Pancreas (tissue), 10 donors: ENCODE data around the gene PCNT. TPM values are rescaled to one million over a fixed set of nuclear protein-coding genes. Genes with fewer than 3 reads are reported as not detected.

Source experiments
- ATAC-seq, 4 donors: fragments of 200-7000 bp; cut with Tn5 transposase; one replicate each; pipeline versions ENCODE4 v1.8.0 to v1.9.1; 2020; ENCODE audit warnings: mild to moderate bottlenecking in 4 of 4, moderate library complexity in 4 of 4
- DNase-seq, 6 donors: peaks; one replicate each; pipeline ENCODE4 v3.0.0-alpha.2; 2020
- FAIRE-seq: peaks from 2 replicates; lab custom pipeline; 2012; peaks lifted over from hg19 to GRCh38; lab: Jason Lieb, UNC
- H3K27ac ChIP-seq, 4 donors: fragments of 200-600 bp; sonication (generic); 1 replicate in 3 of 4; 2 replicates in 1 of 4; pipeline versions ENCODE4 v1.5.0 to v1.8.0; 2020
- H3K27me3 ChIP-seq, 4 donors: fragments of 200-600 bp; one replicate each; pipeline ENCODE4 v1.8.0; 2021
- H3K36me3 ChIP-seq, 3 donors: fragments of 200-600 bp; sonication (generic) in 1 of 3; one replicate each; pipeline versions ENCODE4 v1.5.0 to v1.8.0; 2020 to 2021
- H3K4me1 ChIP-seq, 3 donors: fragments of 200-600 bp; one replicate each; pipeline ENCODE4 v1.8.0; 2021
- H3K4me3 ChIP-seq, 4 donors: fragments of 200-600 bp; sonication (generic) in 2 of 4; one replicate each; pipeline versions ENCODE4 v1.5.0 to v1.8.0; 2020 to 2021
- H3K9me3 ChIP-seq, 4 donors: fragments of 200-600 bp; one replicate each; pipeline ENCODE4 v1.8.0; 2021
- CTCF ChIP-seq, 4 donors: fragments of 200-600 bp; sonication (generic) in 3 of 4; IDR thresholded peaks; one replicate each; pipeline versions ENCODE4 v1.5.0 to v1.8.0; 2021; ENCODE audit warnings: antibody characterized with exemption in 4 of 4
- WGBS, 2 donors: extraction: QIAGEN DNeasy Blood & Tissue Kit; methylation state at CpG; one replicate each; pipeline ENCODE4 v1.1.7; 2013; 5-methylcytosine and 5-hydroxymethylcytosine counted together
- intact Hi-C, 3 donors: fragments of 100-400 bp; cut with DNase I; formaldehyde crosslinking; loops; one replicate each; pipeline versions ENCODE4 v1.11.1 to v1.14.2; 2022
- polyA plus RNA-seq, 2 donors: library from polyadenylated mRNA; stranded (reverse); fragments of 200-250 nt; gene quantifications; one replicate each; pipeline ENCODE4 v1.2.3, GENCODE V29; 2013
- total RNA-seq, 6 donors: library from RNA; stranded (reverse); fragmentation: NEBNext Ultra II Directional in 4 of 6; extraction: Animal tissue kit (Norgen Biotek cat#: 25700) in 4 of 6; gene quantifications; one replicate each; pipeline versions ENCODE4 v1.2.1 to v1.2.4, GENCODE V29; 2021 to 2023
- donor health status: healthy with polysubstance abuse.
- donor health status: DM: no; HTN: no; CAD: no; lungs with moderate emphysema.
- donor health status: DM: no; HTN: no; CAD: no.
- donor health status: control.
- donor health status: control.
- donor health status: Bipolar disorder and iron deficiency.
- donor health status: DM: yes; HTN: yes; CAD: no.
- donor health status: DM: no; HTN: no; CAD: no.
- donor health status: DM: no; HTN: no; CAD: no.
- donor health status: DM: yes; HTN: yes; CAD: no.

Gene PCNT
- total and polyA plus RNA-seq, 8 donors = 8.1 to 15.5 (median 12.1) TPM

- Histone ChIP-seq H3K9me3 (no peaks in the 10 kb centered on the region), H3K27me3 (no peaks in the 10 kb centered on the region), H3K27ac (no peak overlapping the region), H3K36me3 (peaks cover 0 to 40% (median 0%) of the 10 kb centered on the region in 3 donors), H3K4me3 (no peak overlapping the region), H3K4me1 (no peaks in the 10 kb centered on the region)
- ATAC-seq = no peak
- WGBS, 2 donors = 93% methylated on average over 15 of the region's 15 CpGs
- no peak for TF ChIP-seq CTCF (IDR thresholded peaks at IDR 0.05)
- DNase-seq = no peak
- FAIRE-seq = no peak
- intact Hi-C loops = no loop called here
Measured at GRCh38 chr21:46436621-46437020, 112.7 kb downstream of the PCNT start.

- Histone ChIP-seq H3K9me3 (no peaks in the 10 kb centered on the region), H3K36me3 (peaks cover 0 to 40% (median 0%) of the 10 kb centered on the region in 3 donors), H3K27me3 (no peaks in the 10 kb centered on the region), H3K4me3 (no peak overlapping the region), H3K4me1 (no peaks in the 10 kb centered on the region), H3K27ac (no peak overlapping the region)
- no peak for ATAC-seq
- no peak for TF ChIP-seq CTCF (IDR thresholded peaks at IDR 0.05)
- intact Hi-C loops = no loop called here
- no peak for DNase-seq
- FAIRE-seq = no peak
- 88 to 94% methylated on average over 13 of the region's 13 CpGs for WGBS, 2 donors
Measured at GRCh38 chr21:46437096-46437498, 113.1 kb downstream of the PCNT start.

DNA sequence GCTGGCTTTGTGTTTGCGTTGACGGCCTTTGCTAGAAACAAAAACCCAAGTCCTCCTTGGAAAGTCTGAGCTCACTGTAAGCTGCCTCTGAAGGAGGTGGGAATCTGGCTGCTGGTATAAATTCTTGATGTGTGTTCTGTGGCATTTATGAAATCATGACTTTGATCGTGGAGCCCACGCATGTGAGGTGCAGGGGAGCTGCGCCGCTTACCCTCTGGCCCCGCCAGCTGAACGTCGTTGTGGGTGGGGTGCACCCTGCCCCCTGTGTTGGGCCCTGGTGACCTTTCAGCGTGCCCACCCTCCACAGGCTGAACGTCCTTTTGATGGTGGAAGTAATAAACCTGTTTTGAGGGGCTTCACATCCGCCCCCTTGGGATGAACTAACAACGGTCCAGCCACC, 113.6 kb downstream of the PCNT start:
- no peak for TF ChIP-seq CTCF (IDR thresholded peaks at IDR 0.05)
- FAIRE-seq = no peak
- intact Hi-C loops = no loop called here
- no peak for ATAC-seq
- Histone ChIP-seq H3K9me3 (no peaks in the 10 kb centered on the region), H3K4me3 (no peak overlapping the region), H3K4me1 (no peaks in the 10 kb centered on the region), H3K36me3 (peaks cover 0 to 39% (median 0%) of the 10 kb centered on the region in 3 donors), H3K27me3 (no peaks in the 10 kb centered on the region), H3K27ac (no peak overlapping the region)
- no peak for DNase-seq
- WGBS, 2 donors = 87 to 88% methylated on average over 13 of the region's 13 CpGs

- 95 to 96% methylated on average over 11 of the region's 11 CpGs for WGBS, 2 donors
- no peak overlapping the region for H3K4me3 ChIP-seq
- no peak overlapping the region for H3K27ac ChIP-seq
- H3K9me3 ChIP-seq = no peaks in the 10 kb centered on the region
- ATAC-seq (no peak), DNase-seq (no peak), FAIRE-seq (no peak)
- H3K36me3 ChIP-seq = peaks cover 0 to 39% (median 0%) of the 10 kb centered on the region in 3 donors
- no peak for TF ChIP-seq CTCF (IDR thresholded peaks at IDR 0.05)
- intact Hi-C loops = no loop called here
- H3K27me3 ChIP-seq = no peaks in the 10 kb centered on the region
- no peaks in the 10 kb centered on the region for H3K4me1 ChIP-seq
Measured at GRCh38 chr21:46438241-46438640, 114.3 kb downstream of the PCNT start.

DNA sequence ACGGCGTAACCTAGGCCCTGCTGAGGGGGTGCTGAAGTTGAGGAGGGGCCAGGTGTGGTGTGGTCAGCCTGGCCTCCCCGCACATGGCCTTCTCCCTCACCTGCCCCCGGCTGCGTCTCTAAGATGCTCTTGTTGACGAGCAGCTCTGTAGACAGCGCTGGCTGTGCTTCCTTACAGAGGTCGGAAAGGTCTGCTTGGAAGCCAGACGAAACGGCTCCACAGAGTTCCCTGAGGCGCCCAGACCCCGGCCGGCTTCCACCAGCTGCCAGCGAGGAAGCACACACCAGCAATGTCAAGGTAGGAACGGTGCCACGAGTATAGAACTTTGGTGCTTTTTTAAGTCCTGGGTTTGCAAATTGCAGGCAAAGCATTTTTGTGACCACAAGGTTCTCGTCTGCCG, 116.0 kb downstream of the PCNT start:
- no peak for ATAC-seq
- no peaks in the 10 kb centered on the region for H3K4me1 ChIP-seq
- no peak overlapping the region for H3K4me3 ChIP-seq
- no peak for DNase-seq
- intact Hi-C loops = no loop called here
- peaks cover 0 to 39% (median 0%) of the 10 kb centered on the region in 3 donors for H3K36me3 ChIP-seq
- WGBS, 2 donors = 94% methylated on average over 18 of the region's 18 CpGs
- no peak for FAIRE-seq
- H3K27me3 ChIP-seq = no peaks in the 10 kb centered on the region
- H3K9me3 ChIP-seq = no peaks in the 10 kb centered on the region
- TF ChIP-seq CTCF (IDR thresholded peaks at IDR 0.05) = no peak
- H3K27ac ChIP-seq = no peak overlapping the region
